HUES48 (cell line): Measurements from ENCODE around the gene PTPN3.

Experiments used
- H3K27ac ChIP-seq: one replicate; pipeline ENCODE4 v1.7.0; 2013; ENCODE audit warnings: low read depth, low read length, inconsistent platforms
- H3K27me3 ChIP-seq: 2 replicates; pipeline ENCODE4 v1.6.1; 2013; ENCODE audit warnings: mild to moderate bottlenecking, low read length; ENCODE audit not compliant: control insufficient read depth, insufficient read depth
- H3K36me3 ChIP-seq: 2 replicates; pipeline ENCODE4 v1.6.1; 2013; ENCODE audit warnings: low read length; ENCODE audit not compliant: control insufficient read depth, insufficient read depth
- H3K4me1 ChIP-seq: 2 replicates; pipeline ENCODE4 v1.6.1; 2013; ENCODE audit warnings: mild to moderate bottlenecking, low read length; ENCODE audit not compliant: control insufficient read depth, insufficient read depth
- H3K4me3 ChIP-seq: 2 replicates; pipeline ENCODE4 v1.5.1; 2013; ENCODE audit warnings: mild to moderate bottlenecking, low read depth, low read length
- H3K9ac ChIP-seq: 2 replicates; pipeline ENCODE4 v1.6.1; 2013; ENCODE audit warnings: mild to moderate bottlenecking, low read depth, low read length, moderate library complexity
- H3K9me3 ChIP-seq: 2 replicates; pipeline ENCODE4 v1.6.1; 2013; ENCODE audit warnings: low read length; ENCODE audit not compliant: control insufficient read depth, insufficient read depth

The PTPN3 gene

GRCh38 chr9:109437286-109437685 lies 60.8 kb downstream of the PTPN3 start:
- Histone ChIP-seq H3K4me3 (no peak overlapping the region), H3K27me3 (no peaks in the 10 kb centered on the region), H3K4me1 (peaks cover 8% of the 10 kb centered on the region), H3K27ac (no peak overlapping the region), H3K9me3 (no peaks in the 10 kb centered on the region), H3K36me3 (no peaks in the 10 kb centered on the region), H3K9ac (no peak overlapping the region)

DNA sequence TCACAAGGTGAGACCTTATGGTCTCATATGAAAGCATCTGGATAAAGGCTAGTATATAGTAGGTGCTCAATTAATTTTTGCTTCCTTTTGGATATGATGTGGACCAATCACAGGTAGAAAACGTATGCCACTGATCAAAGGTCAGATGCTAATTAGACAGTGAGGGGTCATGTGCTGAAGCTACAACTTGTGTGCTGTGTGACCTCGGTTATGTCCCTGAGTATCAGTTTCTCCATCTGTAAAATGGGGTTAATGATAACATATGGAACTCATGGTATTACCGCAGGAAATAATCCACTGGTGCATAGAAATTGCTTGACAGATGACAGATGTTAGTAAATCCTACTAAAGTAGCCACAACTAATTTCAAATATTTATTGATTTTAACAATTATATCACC lies 62.0 kb downstream of the PTPN3 start:
- Histone ChIP-seq H3K9ac (no peak overlapping the region), H3K4me3 (no peak overlapping the region), H3K9me3 (no peaks in the 10 kb centered on the region), H3K27me3 (no peaks in the 10 kb centered on the region), H3K27ac (no peak overlapping the region), H3K4me1 (peaks cover 5% of the 10 kb centered on the region), H3K36me3 (no peaks in the 10 kb centered on the region)

- Histone ChIP-seq H3K4me1 (no peaks in the 10 kb centered on the region), H3K9me3 (no peaks in the 10 kb centered on the region), H3K36me3 (no peaks in the 10 kb centered on the region), H3K4me3 (no peak overlapping the region), H3K27me3 (no peaks in the 10 kb centered on the region), H3K27ac (no peak overlapping the region), H3K9ac (no peak overlapping the region)
Measured at GRCh38 chr9:109433476-109433875, 64.6 kb downstream of the PTPN3 start.

DNA sequence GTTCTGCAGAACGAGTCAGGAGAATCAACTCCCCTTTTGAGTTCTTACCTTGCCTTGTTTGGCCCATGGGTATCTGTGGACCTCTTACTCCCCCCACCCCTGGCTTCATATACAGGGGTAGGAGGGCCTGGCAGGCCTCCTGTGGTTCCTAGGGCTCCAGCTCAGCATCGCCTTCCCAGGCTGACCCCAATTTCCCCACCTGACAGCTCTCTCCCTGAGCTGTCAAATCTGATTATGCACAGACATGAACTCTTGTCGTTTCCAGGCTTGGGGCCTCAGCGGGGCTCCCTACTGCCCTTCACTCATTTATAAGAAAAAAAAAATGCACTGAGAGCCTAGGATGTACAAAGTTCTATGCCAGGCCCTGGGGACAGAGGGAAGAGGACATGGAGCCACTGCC lies 67.9 kb downstream of the PTPN3 start:
- H3K4me1 ChIP-seq = no peaks in the 10 kb centered on the region
- H3K9me3 ChIP-seq = no peaks in the 10 kb centered on the region
- no peak overlapping the region for H3K27ac ChIP-seq
- no peak overlapping the region for H3K4me3 ChIP-seq
- H3K27me3 ChIP-seq = no peaks in the 10 kb centered on the region
- H3K36me3 ChIP-seq = no peaks in the 10 kb centered on the region
- H3K9ac ChIP-seq = no peak overlapping the region

DNA sequence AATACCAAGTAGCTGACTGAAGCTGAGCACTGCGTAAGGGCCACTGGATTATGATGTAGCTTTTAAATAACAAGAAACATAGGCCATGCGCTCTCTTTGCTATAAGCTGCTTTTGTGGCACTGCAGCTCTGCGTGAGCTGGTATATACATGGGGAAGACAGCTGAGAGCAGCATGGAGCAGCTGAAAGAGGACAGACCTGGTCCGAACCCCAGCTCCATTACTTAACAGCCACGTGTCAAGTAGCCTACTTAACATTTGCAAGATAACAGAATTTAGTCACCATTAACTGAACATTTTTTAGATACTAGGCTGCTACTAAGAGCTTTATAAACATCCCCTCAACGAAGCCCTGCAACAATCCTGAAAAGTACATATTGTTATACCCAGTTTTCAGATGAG lies 69.3 kb downstream of the PTPN3 start:
- H3K4me1 ChIP-seq = no peaks in the 10 kb centered on the region
- no peak overlapping the region for H3K4me3 ChIP-seq
- H3K9me3 ChIP-seq = no peaks in the 10 kb centered on the region
- H3K9ac ChIP-seq = no peak overlapping the region
- H3K27me3 ChIP-seq = no peaks in the 10 kb centered on the region
- no peaks in the 10 kb centered on the region for H3K36me3 ChIP-seq
- no peak overlapping the region for H3K27ac ChIP-seq

DNA sequence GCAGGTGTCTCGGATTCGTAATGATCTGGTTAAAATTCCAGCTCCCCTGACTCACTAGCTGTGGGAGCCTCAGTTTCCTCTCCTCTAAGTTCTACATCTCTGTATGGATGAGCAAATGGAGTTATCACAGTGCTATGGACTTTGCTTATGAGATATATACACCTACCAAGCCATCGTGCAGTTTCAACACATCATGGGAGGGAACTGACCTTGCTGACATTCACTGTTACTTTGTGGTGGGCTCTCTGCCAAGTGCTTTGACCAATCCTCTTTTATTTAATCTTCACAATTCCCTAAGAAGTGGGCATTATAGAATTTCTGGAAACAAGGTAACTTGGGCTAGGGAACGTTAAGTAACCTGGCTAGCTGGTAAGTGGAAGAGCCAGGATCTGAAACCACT lies 70.2 kb downstream of the PTPN3 start:
- no peaks in the 10 kb centered on the region for H3K27me3 ChIP-seq
- no peak overlapping the region for H3K9ac ChIP-seq
- H3K36me3 ChIP-seq = no peaks in the 10 kb centered on the region
- H3K27ac ChIP-seq = no peak overlapping the region
- no peak overlapping the region for H3K4me3 ChIP-seq
- H3K9me3 ChIP-seq = no peaks in the 10 kb centered on the region
- H3K4me1 ChIP-seq = no peaks in the 10 kb centered on the region

- Histone ChIP-seq H3K36me3 (no peaks in the 10 kb centered on the region), H3K9ac (no peak overlapping the region), H3K4me3 (no peak overlapping the region), H3K27me3 (no peaks in the 10 kb centered on the region), H3K9me3 (no peaks in the 10 kb centered on the region), H3K4me1 (no peaks in the 10 kb centered on the region), H3K27ac (no peak overlapping the region)
Measured at GRCh38 chr9:109426626-109427402, 71.3 kb downstream of the PTPN3 start.

- Histone ChIP-seq H3K4me1 (0 out of 2 replicates have a peak, but pooled peaks cover 1% of the 10 kb centered on the region), H3K36me3 (no peaks in the 10 kb centered on the region), H3K9me3 (no peaks in the 10 kb centered on the region), H3K27me3 (no peaks in the 10 kb centered on the region), H3K9ac (no peak overlapping the region), H3K27ac (no peak overlapping the region), H3K4me3 (no peak overlapping the region)
Measured at GRCh38 chr9:109424618-109425017, 73.5 kb downstream of the PTPN3 start.

GRCh38 chr9:109423877-109424276 lies 74.2 kb downstream of the PTPN3 start:
- H3K36me3 ChIP-seq = no peaks in the 10 kb centered on the region
- no peaks in the 10 kb centered on the region for H3K9me3 ChIP-seq
- no peak overlapping the region for H3K27ac ChIP-seq
- H3K4me1 ChIP-seq = peaks cover 8% of the 10 kb centered on the region; the same call in 1 of the 2 replicates
- no peak overlapping the region for H3K9ac ChIP-seq
- no peaks in the 10 kb centered on the region for H3K27me3 ChIP-seq
- no peak overlapping the region for H3K4me3 ChIP-seq

GRCh38 chr9:109422641-109423040 lies 75.5 kb downstream of the PTPN3 start:
- Histone ChIP-seq H3K27ac (no peak overlapping the region), H3K4me1 (peaks cover 10% of the 10 kb centered on the region; the same call in 1 of the 2 replicates), H3K27me3 (no peaks in the 10 kb centered on the region), H3K4me3 (no peak overlapping the region), H3K36me3 (no peaks in the 10 kb centered on the region), H3K9me3 (no peaks in the 10 kb centered on the region), H3K9ac (no peak overlapping the region)

GRCh38 chr9:109421026-109421970 lies 76.8 kb downstream of the PTPN3 start:
- Histone ChIP-seq H3K4me3 (no peak overlapping the region), H3K36me3 (no peaks in the 10 kb centered on the region), H3K9me3 (no peaks in the 10 kb centered on the region), H3K9ac (no peak overlapping the region), H3K4me1 (peaks cover 10% of the 10 kb centered on the region; the same call in 1 of the 2 replicates), H3K27me3 (no peaks in the 10 kb centered on the region), H3K27ac (no peak overlapping the region)
